ENCODE results near the gene MYLK4.

The MYLK4 gene

GRCh38 chr6:2734488-2735166 lies 16.1 kb downstream of the MYLK4 start:
- no peak for TF ChIP-seq CTCF (IDR thresholded peaks at IDR 0.05; ENCODE audit: low read depth, low read length)
- no peak overlapping the region for H3K4me3 ChIP-seq (ENCODE audit: low read depth, low read length)

GRCh38 chr6:2733736-2734480 lies 16.8 kb downstream of the MYLK4 start:
- no peak overlapping the region for H3K4me3 ChIP-seq (ENCODE audit: low read depth, low read length)
- no peak for TF ChIP-seq CTCF (IDR thresholded peaks at IDR 0.05; ENCODE audit: low read depth, low read length)

GRCh38 chr6:2733324-2733723 lies 17.4 kb downstream of the MYLK4 start:
- no peak for TF ChIP-seq CTCF (IDR thresholded peaks at IDR 0.05; ENCODE audit: low read depth, low read length)

GRCh38 chr6:2732503-2733089 lies 18.1 kb downstream of the MYLK4 start:
- no peak for TF ChIP-seq CTCF (IDR thresholded peaks at IDR 0.05; ENCODE audit: low read depth, low read length)
- H3K4me3 ChIP-seq (ENCODE audit: low read depth, low read length), result no peak overlapping the region

More at GRCh38 chr6:2733324-2733723, 17.4 kb downstream of the MYLK4 start:
- no peak overlapping the region for H3K4me3 ChIP-seq (ENCODE audit: low read depth, low read length)

- no peak for TF ChIP-seq CTCF (IDR thresholded peaks at IDR 0.05; ENCODE audit: low read depth, low read length)
Measured at GRCh38 chr6:2731281-2731909, 19.3 kb downstream of the MYLK4 start.

GRCh38 chr6:2730353-2731107 lies 20.2 kb downstream of the MYLK4 start:
- TF ChIP-seq CTCF (IDR thresholded peaks at IDR 0.05; ENCODE audit: low read depth, low read length), result no peak
- no peak overlapping the region for H3K4me3 ChIP-seq (ENCODE audit: low read depth, low read length)

More at GRCh38 chr6:2731281-2731909, 19.3 kb downstream of the MYLK4 start:
- H3K4me3 ChIP-seq (ENCODE audit: low read depth, low read length), result no peak overlapping the region

Data from WI38 (cell line).